G401.6 (cell line): ENCODE results near the gene TYW1B.
"Not testable (repeated sequence)": the region's sequence is repeated elsewhere in the genome, so short reads cannot be mapped to it uniquely, and the experiment has no call there.

Source experiments
- FAIRE-seq: peaks from 2 replicates; lab custom pipeline; 2012; peaks lifted over from hg19 to GRCh38; lab: Jason Lieb, UNC

TYW1B gene

DNA sequence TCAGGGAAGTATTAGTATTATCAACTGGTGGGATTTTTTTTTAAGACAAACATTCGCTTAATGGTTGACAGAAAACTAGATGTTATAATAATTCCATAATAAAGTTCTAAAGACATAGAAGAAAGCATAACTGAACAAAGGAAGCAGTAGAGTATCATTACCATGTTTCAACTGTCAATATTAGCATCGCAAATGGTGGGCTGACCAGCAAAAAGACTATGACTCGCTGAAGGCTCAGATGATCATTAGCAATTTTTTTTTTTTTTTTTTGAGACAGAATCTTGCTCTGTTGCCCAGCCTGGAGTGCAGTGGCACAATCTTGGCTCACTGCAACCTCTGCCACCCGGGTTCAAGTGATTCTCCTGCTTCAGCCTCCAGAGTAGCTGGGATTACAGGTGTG lies 74.8 kb downstream of the TYW1B start:
- FAIRE-seq: not testable (repeated sequence)

DNA sequence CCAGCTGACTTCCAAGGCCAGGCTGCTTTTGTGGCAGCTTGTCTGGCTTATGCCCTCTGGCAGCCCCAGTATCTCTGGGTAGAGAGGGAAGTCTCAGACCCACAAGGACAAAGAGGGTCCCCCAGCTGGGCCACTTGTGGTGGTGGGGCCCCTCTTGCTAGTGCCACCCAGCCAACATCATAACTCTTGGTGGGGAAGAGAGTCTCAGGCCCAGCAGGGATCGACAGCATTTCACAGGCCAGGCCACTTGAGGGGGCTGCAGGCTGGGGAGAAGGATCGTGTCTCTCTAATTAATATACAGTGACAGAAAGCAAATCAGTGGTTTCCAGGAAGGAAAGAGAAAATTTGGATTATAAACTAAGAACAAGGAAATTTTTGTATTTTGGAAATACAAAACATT lies 76.0 kb downstream of the TYW1B start:
- FAIRE-seq: no peak

DNA sequence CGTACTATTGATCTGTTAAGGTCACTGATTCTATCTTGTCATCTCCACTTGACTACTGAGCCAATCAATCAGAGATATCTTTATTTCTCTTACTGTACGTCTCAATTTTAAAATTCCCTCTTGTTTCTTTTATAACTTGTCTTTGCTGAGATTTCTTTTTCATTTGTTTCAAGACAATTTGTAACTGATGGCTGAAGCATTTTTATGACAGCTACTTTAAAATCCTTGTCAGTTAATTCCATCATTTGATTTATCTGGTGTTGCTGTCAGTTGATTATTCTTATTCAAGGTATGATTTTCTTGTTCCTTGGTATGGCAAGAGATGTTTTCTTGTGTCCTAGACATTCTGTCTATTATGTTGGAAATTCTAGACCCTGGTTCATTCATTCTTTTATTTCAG lies 76.6 kb downstream of the TYW1B start:
- no peak for FAIRE-seq

DNA sequence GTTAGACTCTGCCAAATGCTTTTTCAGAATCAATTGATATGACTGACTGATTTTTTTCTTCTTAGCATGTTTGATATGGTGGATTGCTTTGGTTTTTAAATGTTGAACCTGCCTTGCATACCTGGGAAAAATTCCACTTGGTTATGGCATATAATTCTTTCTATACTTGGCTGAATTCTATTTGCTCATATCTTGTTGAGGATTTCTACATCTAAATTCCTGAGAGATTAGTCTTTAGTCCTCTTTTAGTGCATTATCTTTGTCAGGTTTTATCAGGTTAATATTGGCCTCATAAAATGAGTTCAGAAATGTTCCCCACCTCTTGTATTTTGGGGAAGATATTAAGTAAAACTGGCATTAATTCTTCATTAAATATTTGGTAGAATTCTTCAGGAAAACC lies 79.4 kb downstream of the TYW1B start:
- FAIRE-seq: not testable (repeated sequence)

DNA sequence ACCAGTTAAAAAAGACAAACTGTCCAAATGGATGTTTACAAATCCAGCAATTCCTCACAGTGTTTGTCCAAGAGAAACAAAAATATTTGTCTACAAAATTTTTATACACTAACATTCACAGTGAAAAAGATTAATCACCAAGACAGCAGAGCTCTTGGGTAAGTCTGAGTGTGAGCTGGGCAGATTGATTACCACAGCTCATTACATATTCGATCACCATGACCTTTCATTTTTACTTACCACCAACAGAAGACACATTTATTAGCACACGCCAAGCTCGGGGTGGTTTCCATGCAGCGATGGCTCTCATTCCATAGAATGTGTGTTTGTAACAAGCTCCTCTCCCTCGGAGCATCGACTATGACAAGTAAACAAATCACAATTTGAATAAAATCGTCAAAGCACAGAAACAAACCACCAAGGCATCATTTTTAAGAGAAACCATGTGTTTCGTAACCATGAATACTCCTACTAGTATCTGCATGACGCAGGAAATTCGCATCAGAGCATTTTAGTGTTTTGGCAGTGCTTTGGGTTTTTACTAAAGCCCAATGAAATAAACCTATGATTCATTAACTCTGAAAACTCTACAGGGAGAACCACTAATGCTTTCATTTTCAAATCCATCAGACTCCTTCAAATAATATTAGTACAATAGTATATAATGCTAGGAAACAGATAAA lies 83.6 kb downstream of the TYW1B start:
- FAIRE-seq: not testable (repeated sequence)

DNA sequence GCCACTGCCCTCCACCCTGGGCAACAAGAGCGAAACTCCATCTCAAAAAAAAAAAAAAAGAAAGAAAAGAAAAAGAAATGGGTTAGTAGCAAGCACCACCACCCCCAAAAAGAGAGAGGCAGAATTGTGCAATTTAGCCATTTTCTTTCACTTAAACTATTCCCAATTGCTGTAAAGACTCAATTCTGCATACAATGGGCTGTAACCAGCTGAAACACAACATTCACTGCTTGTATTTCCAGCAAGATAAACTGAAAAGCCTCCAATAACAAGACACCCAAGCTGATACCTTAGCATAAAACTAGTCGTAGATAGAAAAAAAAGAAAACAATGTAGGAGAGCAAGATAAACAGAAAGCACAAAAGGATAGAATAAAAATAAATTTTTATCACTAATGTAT lies 84.2 kb downstream of the TYW1B start:
- not testable (repeated sequence) for FAIRE-seq

DNA sequence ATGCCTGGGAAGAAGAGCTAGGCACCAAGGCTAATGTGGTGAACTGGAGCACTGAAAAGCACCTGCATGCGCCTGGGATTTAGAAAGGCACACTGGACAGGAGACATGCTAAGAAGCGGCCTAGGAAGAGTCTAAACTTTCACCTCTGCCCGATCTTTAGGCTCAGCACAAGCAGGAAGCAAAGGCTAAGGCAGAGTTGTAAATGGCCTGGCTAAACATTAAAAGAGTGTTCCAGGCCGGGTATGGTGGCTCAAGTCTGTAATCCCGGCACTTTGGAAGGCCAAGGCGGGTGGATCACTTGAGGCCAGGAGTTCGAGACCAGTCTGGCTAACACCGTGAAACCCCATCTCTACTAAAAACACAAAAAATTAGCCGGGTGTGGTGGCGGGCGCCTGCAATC lies 88.3 kb downstream of the TYW1B start:
- FAIRE-seq: not testable (repeated sequence)

DNA sequence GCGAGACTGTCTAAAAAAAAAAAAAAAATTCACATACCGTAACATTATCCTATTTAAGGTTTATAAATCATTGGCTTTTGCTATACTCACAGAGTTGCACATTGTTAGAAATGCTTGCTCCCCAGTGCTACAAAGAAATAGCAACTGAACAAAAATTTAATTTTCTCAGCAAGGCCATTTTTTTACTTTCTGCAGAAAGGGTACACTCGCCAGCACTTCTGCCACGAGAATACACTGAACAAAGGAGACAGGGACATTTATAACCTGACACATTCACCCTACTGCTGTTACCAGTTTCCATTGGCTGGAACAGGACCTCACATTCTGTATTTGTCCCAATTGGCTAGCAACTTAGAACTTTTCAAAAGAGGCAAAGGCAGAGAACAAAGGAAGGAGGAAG lies 92.1 kb downstream of the TYW1B start:
- FAIRE-seq: not testable (repeated sequence)

DNA sequence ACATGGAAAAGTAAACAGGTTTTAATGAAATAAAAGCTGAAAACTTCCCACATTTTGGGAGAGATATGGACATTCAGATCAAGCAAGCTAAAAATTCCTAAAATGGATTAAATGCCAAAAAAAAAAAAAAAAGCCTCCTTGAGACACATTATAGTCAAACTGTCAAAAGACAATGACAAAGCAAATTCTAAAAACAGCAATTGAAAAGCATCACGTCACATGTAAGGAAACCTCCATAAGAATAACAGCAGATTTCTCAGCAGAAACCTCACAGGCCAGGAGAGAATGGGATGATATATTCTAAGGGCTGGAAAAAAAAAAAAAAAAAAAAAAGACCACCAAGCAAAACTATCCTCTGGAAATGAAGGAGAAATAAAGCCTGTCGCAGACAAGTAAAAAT lies 97.2 kb downstream of the TYW1B start:
- not testable (repeated sequence) for FAIRE-seq

DNA sequence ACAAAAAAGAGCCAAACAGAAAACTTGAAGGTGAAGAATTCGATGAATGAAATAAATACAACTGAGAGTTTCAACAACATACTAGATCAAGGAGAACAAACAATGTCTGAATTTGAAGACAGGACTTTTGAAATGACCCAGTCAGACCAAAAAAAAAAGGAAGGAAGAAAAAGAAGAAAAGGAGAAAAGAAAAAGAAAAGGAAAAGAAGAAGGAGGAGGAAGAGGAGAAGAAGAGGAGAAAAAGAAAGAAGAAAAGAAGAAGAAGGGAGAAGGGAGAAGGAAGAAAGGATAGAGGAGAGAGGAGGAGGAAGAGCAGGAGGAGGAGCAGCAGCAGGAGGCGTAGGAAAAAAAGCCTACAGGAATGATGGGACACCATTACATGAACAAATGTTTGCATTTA lies 97.6 kb downstream of the TYW1B start:
- FAIRE-seq: not testable (repeated sequence)

DNA sequence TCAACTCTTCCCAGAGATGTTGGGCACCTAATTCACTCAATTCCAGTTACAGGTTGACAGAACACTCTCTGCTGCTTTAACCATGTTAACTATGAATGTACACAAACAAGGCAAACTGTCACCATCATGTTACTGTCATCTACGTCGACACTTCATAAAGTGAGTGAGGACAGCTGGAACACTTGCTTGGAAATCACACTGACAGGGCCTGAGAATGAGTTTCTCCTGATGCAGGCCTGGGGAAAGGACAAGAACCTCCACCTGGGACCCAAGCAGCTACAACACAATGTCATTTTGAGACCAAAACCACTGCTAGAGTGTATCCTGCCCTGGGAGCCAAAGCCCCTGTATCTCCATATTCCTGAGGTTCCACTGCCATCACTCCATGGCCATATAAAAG lies 98.9 kb downstream of the TYW1B start:
- not testable (repeated sequence) for FAIRE-seq

DNA sequence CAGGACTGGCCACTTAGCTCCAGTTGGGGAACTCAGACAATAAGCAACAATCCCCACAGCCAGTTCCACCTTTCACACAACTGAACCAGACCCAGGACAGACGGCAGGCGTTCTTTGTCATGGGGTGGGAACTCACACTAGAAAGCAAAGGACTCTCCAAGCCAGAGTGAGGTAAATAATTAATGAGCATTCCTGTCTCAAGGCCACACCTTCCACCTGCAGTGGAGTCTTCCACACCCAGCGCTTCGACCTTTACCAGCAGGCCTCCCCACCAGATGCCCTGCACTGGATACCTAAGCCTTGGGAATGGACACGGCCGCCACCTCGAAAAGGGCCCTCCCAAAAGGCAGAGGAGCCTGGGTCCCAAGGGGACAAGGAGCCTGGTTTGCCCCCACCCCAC lies 105.3 kb downstream of the TYW1B start:
- not testable (repeated sequence) for FAIRE-seq

DNA sequence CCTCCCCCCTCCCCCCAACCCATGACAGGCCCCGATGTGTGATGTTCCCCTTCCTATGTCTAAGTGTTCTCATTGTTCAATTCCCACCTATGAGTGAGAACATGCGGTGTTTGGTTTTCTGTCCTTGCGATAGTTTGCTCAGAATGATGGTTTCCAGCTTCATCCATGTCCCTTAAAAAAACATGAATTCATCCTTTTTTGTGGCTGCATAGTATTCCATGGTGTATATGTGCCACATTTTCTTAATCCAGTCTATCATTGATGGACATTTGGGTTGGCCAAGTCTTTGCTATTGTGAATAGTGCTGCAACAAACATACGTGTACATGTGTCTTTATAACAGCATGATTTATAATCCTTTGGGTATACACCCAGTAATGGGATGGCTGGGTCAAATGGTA lies 107.1 kb downstream of the TYW1B start:
- FAIRE-seq: not testable (repeated sequence)

DNA sequence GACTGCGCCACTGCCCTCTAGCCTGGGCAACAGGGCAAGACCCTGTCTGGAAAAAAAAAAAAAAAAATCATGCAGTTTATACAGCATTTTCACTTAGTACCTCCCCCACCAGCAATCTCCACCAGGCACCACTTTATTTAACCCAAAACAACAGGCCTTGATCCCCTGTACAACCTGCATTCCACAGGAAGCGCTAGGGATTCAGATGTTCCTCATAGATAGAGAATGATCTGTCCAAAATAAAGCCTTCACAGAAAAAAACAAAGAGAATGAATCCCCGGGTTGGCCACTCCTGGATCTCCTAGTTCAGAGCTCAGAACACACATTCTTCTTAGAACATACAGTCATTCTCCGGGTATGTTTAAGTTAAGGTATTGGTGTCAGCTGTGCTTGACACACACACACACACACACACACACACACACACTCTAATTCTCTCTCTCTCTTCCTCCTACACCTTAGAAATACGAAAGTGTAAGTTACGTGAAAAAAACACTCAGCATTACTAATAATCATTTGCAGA lies 110.7 kb downstream of the TYW1B start:
- not testable (repeated sequence) for FAIRE-seq

DNA sequence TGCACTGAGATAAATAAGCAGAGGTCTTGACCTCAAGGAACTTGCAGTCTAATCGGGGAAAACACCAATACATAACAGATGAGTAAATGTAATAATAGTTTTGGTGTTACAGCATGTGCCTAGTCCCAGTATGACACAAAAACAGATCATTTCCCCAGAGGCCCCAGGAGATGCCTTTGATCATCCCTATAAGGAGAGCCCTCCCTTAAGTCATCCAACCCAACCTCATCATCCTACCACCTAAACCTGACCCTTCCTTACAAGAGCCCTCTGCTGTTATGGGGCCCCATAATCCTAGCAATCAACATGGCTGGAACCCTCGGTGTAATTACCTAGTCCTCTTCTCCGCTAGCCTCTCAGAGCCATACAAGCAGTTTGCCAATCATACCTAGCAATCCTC lies 116.1 kb downstream of the TYW1B start:
- FAIRE-seq: not testable (repeated sequence)

DNA sequence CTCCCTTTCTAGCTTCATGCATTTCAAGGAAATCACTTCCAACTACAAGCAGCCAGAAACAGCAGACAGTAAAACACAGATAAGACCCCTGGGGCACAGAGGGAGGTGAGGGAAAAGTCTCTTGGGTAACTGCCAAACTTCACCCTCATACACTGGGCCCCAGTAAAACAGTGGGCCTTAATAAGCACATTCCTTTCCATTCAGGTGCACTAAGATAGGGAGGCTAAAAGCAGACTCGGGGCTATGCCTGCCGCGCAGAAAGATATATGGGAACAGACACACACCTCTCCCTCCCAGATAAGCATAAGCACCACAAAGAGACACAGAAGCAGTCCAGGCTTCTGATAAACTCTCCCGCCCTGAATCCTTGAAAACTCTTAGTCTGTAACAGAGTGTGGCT lies 117.0 kb downstream of the TYW1B start:
- no peak for FAIRE-seq

DNA sequence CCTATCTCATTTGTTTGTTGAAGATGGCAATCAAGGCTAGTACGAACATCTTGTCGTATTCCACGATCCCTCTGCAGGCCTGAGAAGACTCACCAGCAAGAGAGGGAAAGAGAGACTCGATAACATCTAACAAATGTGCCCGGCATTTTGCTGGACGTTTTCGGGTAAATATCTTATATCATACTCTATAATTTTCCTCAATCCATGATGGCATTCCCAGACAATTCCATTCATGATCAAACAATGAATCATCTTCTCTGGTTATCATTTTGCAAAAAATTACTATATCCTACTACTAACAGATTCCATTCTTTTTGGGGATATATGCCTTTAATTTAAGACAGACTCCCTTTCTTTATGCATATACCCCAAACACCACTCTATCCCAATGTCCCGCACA lies 118.1 kb downstream of the TYW1B start:
- no peak for FAIRE-seq

DNA sequence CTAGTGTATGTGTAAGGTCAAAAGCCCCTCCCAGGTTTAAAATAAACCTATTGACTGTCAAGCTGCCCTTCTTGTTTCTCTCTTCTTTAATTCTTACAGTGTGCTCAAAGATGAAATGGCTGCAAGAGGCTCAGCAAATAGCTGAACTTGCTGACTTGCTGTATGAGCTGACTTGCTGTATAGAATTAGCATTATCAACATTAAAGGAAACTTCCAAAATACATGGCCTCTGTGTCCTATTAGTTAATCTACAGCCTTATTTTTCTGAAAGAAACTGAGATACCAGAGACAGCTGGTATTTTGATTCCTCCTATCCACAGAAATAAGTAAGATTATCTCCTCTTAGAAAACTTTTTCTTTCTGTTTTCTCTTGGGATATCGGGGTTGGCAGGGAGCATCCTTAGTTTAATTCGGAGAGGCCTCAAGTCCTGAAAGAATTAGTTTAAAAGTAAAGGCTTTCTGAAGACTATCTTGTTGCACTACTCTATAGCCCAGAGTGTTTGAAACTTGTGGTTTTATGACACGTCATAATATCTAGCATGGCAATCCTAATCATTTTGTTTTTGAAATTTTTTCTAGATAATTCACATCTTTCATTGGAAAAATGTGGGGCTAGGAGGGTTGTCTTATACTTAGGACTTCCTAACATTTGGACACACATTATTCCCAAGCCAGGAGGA lies 119.5 kb downstream of the TYW1B start:
- not testable (repeated sequence) for FAIRE-seq

DNA sequence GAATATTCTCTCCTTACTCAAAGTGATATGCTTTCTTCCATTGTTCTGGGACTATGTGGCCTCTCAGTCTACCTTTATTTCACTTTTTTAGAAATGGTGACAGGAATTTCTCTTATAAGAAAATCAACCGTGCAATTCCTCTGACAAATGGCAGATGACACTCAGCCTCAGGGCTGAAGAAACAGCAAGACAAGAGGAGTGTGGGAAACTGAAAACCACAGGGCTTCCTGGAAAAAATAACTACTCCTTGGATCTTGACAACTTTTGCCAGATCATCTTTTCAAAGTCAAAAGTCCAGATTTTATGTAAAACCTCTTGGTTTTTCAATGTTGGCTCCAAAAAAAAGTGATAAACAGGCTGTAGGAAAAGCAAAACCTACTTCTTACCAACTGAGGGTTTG lies 121.5 kb downstream of the TYW1B start:
- FAIRE-seq: no peak

DNA sequence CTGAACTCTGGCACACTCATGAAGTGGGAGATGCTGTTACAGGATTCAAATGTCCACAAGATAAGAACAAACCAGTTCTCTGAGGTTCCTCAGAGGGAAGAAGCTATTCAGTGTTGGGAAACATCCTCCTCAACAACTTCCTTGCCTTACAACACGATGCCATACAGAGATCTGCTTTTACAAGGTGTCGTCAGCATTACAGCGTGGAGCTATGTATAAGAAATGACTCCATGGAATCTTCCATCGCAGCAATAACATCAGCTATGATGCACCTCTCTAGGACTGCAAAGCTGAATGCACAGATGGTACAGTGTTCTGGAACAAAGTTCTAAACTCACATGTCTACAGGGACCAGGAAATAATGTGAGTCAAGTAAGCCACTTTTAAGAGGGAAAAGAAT lies 122.3 kb downstream of the TYW1B start:
- not testable (repeated sequence) for FAIRE-seq

DNA sequence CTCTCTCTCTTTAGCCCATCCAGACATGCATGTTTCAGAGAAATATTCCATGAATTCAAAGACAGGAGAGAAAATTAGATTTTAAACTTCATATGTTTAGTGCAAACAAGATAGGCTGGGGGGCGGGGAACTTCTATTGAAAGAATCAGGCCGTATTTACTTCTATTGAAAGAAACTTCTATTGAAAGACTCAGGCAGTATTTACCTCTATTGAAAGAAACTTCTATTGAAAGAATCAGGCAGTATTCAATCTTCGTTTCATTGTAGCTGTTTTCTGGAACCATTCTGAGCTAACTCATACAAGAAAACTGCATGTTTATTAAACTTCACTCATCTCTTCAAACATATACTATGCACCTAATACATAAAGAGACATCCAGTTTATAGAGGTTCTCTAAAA lies 123.1 kb downstream of the TYW1B start:
- no peak for FAIRE-seq

DNA sequence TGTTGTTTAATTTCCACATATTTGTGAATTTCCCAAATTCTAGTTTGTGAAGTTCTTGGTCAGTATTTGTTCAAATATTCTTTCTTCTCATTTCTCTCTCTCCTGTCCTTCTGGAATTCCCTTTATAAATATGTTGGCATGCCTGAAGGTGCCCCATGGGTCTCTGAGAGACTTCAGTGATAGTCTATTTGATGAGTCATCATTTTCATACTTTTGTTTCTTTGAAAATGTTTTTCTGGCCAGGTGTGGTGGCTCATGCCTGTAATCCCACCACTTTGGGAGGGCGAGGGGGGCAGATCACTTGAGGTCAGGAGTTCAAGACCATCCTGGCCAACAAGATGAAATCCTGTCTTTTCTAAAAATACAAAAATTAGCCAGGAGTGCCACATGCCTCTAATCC lies 127.5 kb downstream of the TYW1B start:
- not testable (repeated sequence) for FAIRE-seq

DNA sequence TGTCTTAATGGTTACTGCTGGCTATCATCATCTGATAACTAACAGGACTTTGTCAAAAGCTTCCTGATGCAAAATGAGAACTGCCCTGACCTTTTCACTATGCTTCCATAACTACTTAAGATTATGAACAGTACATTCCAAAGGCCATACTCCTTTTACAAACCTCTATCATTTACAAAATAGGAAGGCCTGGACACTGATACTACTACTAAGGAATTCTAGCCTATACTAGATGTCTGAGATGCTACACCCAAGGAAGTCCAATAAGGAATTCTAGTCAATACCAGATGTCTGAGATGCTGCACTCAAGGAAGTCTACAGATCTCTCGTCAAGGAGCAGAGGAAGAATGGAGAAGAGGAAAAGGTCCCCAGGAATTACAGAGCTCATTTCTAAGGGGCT lies 130.9 kb downstream of the TYW1B start:
- not testable (repeated sequence) for FAIRE-seq

DNA sequence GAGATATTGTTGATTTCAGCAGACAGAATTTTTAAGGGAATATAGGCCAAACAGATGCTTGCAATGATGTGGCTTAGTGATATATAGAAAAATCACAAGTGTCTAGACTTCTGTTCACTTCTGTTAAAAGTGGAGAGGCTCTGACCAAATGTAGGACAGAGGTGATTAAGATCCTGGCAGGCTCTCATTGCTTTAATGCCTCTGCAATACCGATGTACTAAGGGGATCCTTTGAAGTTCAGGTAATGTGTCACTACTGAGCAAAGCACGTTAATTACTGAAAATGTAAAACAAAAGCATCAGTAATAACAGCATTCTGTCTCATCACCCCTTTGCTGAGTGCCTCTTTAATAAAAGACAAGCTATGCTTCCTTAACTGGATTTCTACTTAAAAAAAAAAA lies 131.4 kb downstream of the TYW1B start:
- not testable (repeated sequence) for FAIRE-seq
